Activated CD4-positive, alpha-beta T cell treated with anti-CD3 and anti-CD28 coated beads, Interleukin-2, Interleukin-4, amounts not matched to agents 100 ng/mL and 50 ng/mL, durations not matched to agents 16 hours and 8 hours (primary cell): ENCODE measurements around the gene TMC6.
A peak's percentile ranks its signal among the peaks of the same experiment; 100 is the strongest.
"Not testable (repeated sequence)": the region's sequence is repeated elsewhere in the genome, so short reads cannot be mapped to it uniquely, and the experiment has no call there.

Experiments
- DNase-seq: peaks from one replicate; pipeline ENCODE4 v3.0.0-alpha.2; 2020; ENCODE audit warnings: low spot score

The TMC6 gene

DNA sequence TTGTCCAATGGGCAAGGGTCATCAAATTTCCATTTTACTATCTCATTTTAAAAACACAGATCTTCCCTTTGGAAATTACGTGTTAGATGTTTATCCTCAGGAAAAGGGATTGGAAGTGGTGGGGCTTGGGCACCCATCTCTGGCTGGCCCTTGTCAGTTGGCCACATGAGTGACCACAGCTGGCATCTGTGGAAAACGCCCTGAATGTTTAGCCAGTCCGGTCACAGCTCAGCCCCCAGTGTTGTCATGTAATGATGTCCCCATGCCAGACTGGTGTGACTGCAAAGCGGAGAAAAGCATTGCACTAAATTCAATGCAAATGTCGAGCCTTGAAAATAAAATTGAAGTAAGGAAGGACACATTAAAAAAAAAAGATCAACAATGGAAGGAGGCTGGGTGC, 53.0 kb downstream of the TMC6 start:
- no peak for DNase-seq

DNA sequence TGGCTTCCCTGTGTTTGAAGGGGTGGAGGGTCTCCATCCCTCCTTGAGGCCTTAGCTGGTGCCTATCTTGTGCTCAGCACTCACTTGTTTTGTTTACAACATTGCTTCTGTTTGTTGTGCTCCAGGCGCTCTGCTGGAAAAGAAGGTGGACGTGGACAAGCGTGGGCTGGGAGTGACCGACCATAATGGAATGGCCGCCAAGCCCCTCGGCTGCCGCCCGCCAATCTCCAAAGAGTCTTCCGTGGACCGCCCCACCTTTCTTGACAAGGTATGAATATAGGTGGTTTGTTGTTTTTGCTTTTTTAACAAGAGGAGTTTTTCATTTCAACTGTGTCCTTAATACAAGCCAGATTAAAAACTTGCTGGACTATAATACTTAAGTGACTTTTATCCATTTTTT, 53.5 kb downstream of the TMC6 start:
- no peak for DNase-seq

DNA sequence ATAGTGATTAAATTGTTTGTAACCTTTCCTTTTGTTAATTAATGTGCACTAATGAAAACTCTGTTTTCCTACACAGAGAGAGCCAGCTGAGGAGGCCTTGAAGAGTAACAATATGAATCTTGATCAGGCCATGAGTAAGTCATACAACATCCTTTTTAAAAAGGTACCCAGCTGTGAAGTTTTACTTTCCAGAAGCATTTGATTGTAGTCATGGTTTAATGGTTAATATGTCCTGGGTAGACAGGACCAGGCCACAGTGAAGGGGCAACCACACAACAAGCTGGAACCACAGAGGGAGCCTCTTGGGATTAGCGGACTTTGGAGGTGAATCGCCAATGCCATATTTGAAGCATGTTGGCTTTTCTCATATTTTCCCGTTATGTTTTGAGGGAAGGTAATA, 55.6 kb downstream of the TMC6 start:
- DNase-seq: no peak

DNA sequence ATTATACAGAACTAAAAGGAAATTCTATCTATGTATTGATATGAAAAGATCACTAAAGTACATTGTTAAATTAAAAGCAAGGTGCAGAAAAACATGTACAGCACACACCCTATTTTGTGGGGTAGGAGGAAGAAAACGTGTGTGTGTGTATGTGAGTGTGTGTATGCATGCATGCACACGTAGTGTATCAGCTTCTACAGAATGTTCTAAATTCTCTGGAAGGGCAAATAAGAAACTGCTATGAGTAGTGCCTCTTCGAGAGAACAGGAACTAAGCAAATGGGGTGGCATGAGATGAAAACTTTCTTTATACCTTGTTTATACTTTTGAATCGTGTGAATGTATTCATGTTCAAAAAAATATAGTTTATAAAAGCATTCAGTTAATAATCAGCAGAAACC, 58.9 kb downstream of the TMC6 start:
- no peak for DNase-seq

DNA sequence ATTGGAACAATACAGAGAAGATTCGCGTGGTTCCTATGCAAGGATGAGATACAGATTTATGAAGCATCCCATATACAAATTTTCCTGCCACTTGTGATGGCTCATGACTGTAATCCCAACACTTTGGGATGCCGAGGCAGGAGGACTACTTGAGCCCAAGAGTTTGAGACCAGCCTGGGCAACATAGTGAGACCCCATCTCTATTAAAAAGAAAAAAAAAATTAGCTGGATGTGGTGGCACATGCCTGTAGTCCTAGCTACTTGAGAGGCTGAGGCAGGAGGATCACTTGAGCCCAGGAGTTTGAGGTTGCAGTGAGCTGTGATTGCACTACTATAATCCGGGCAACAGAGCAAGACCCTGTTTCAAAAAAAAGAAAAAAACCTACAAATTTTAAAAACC, 61.6 kb downstream of the TMC6 start:
- not testable (repeated sequence) for DNase-seq

DNA sequence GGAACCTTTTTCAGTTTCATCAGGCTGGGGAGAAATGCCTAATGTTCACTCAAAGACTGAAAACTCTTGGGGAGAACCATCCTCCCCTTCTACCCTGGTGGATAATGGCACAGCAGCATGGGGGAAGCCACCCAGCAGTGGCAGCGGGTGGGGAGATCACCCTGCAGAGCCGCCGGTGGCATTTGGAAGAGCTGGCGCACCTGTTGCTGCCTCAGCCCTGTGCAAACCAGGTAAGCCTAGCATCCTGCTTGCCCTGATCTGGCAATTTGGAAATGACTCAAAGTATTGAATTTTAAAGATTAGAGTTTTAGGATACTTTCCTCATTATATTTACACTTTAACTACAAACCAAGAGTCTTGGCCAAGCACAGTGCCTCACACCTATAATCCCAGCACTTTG, 63.8 kb downstream of the TMC6 start:
- DNase-seq: no peak

DNA sequence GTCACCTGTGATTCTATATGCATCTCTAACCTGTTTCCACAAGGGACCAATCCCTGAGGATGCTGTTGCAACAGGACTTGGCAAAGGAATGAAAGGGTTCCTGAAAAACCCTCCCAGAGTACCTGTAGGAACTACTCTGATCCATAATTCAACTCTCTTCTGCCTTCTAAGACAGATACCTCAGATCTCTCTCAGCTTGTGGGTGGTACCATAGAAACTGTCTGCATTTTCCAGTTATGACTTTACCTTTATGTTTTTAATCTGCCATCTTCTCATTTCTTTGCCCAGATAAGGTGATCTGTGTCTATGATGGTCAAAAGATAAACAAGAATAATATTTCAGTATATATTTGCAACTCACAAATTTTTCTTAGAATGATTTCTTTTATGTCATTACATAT, 65.1 kb downstream of the TMC6 start:
- DNase-seq: peak; percentile 40

DNA sequence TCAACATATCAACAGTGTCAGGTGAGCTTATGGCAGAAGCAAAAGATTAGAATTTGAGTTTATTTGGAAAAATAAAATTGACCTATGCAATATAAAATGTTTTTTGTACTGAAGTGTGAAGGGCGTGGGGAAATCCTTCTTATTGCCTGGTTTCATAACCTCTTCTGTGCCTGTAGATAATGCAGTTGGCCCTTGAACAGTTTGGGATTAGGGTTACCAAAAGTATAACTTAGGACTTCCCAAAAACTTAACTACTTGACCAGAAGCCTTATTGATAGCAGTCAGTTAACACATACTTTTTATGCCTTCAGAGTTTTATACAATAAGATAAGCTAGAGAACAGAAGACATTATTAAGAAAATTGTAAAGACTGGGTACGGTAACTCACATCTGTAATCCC, 66.0 kb downstream of the TMC6 start:
- DNase-seq: no peak
